ENCODE data around the gene NCR2. TPM values are rescaled to one million over a fixed set of nuclear protein-coding genes. Genes with fewer than 3 reads are reported as not detected.

NCR2 gene
- total RNA-seq, 1 donor from 2014 or later: not detected

DNA sequence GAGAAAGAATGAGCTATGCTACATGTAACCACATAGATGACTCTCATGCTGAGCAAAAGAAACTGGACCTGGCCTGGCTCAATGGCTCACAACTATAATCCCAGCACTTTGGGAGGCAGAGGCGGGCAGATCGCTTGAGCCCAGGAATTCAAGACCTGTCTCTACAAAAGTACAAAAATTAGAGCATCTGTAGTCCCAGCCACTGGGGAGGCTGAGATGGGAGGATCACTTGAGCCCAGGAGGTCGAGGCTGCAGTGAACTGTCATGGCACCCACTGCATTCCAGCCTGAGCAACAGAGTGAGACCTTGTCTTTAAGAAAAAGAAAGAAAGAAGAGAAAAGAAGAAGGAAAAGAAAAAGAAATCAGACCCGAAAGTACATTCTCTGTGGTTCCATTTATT lies 41.7 kb downstream of the NCR2 start:
- Histone ChIP-seq H3K27ac (ENCODE audit: low read depth, low read length) (no peak overlapping the region), H3K9ac (ENCODE audit: low read depth in 1 of 3, low read length in 3 of 3) (no peak overlapping the region), H3K9me3 (ENCODE audit: control insufficient read depth in 3 of 3, low read length in 3 of 3) (no peaks in the 10 kb centered on the region), H3K4me1 (ENCODE audit: control insufficient read depth in 3 of 3, insufficient read depth in 3 of 3, low read length in 3 of 3) (peaks cover 23 to 29% (median 28%) of the 10 kb centered on the region in 3 donors), H3K4me3 (ENCODE audit: low read length in 3 of 3) (no peak overlapping the region), H3K36me3 (ENCODE audit: control insufficient read depth in 3 of 3, insufficient read depth in 3 of 3, low read length in 3 of 3) (no peaks in the 10 kb centered on the region), H3K27me3 (ENCODE audit: control insufficient read depth in 3 of 3, insufficient read depth in 3 of 3, low read length in 3 of 3) (peaks cover 54 to 66% (median 58%) of the 10 kb centered on the region in 3 donors)

DNA sequence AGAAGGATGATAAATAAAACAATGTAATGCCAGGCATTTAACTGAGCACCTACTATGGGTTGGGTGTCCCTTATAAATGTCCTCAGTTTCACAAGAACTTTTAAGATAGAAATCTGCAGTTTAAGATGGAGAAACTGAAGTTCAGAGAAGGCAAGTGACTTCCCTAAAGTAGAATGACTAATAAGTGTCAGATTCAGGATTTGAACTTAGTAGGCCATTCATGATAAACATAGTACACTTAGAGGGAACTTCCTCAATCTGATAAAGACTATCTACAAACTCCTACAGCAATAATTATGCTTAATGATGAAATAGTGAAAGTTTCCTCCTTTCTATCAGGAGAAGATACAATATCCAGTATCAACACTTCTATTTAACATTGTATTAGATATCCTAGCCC lies 43.9 kb downstream of the NCR2 start:
- no peak overlapping the region for H3K4me3 ChIP-seq (ENCODE audit: low read length in 3 of 3)
- no peaks in the 10 kb centered on the region for H3K9me3 ChIP-seq (ENCODE audit: control insufficient read depth in 3 of 3, low read length in 3 of 3)
- no peak overlapping the region for H3K9ac ChIP-seq (ENCODE audit: low read depth in 1 of 3, low read length in 3 of 3)
- H3K36me3 ChIP-seq (ENCODE audit: control insufficient read depth in 3 of 3, insufficient read depth in 3 of 3, low read length in 3 of 3): no peaks in the 10 kb centered on the region
- H3K27ac ChIP-seq (ENCODE audit: low read depth, low read length): no peak overlapping the region
- peaks cover 38 to 48% (median 39%) of the 10 kb centered on the region in 3 donors for H3K27me3 ChIP-seq (ENCODE audit: control insufficient read depth in 3 of 3, insufficient read depth in 3 of 3, low read length in 3 of 3)
- peaks cover 9 to 11% (median 11%) of the 10 kb centered on the region in 3 donors for H3K4me1 ChIP-seq (ENCODE audit: control insufficient read depth in 3 of 3, insufficient read depth in 3 of 3, low read length in 3 of 3)

GRCh38 chr6:41386594-41386993 lies 51.2 kb downstream of the NCR2 start:
- Histone ChIP-seq H3K27me3 (ENCODE audit: control insufficient read depth in 3 of 3, insufficient read depth in 3 of 3, low read length in 3 of 3) (peaks cover 11 to 14% (median 11%) of the 10 kb centered on the region in 3 donors), H3K4me1 (ENCODE audit: control insufficient read depth in 3 of 3, insufficient read depth in 3 of 3, low read length in 3 of 3) (no peaks in the 10 kb centered on the region), H3K4me3 (ENCODE audit: low read length in 3 of 3) (no peak overlapping the region), H3K9ac (ENCODE audit: low read depth in 1 of 3, low read length in 3 of 3) (no peak overlapping the region), H3K27ac (ENCODE audit: low read depth, low read length) (no peak overlapping the region), H3K36me3 (ENCODE audit: control insufficient read depth in 3 of 3, insufficient read depth in 3 of 3, low read length in 3 of 3) (no peaks in the 10 kb centered on the region), H3K9me3 (ENCODE audit: control insufficient read depth in 3 of 3, low read length in 3 of 3) (no peaks in the 10 kb centered on the region)

DNA sequence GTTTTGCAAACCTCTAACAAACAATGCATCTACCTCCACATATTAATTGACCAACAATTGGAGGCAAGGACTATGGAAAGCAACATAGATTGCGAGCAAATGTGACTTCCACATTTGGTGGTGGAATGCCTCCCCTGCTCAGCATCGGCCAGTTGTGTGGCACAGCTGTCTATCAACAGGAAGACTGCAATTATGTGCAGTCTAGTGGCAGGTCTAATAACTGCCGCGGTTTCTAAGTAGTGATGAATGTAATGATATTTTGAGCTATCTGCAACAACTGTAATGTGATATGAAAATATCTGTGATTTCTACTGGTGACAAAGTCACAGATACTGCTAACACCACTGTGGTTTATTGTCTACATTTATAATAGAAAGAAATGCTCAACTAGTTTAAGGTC lies 56.8 kb downstream of the NCR2 start:
- peaks cover 3 to 6% (median 5%) of the 10 kb centered on the region in 3 donors for H3K27me3 ChIP-seq (ENCODE audit: control insufficient read depth in 3 of 3, insufficient read depth in 3 of 3, low read length in 3 of 3)
- H3K9me3 ChIP-seq (ENCODE audit: control insufficient read depth in 3 of 3, low read length in 3 of 3): peaks cover 0 to 2% (median 0%) of the 10 kb centered on the region in 3 donors
- no peak overlapping the region for H3K9ac ChIP-seq (ENCODE audit: low read depth in 1 of 3, low read length in 3 of 3)
- H3K4me1 ChIP-seq (ENCODE audit: control insufficient read depth in 3 of 3, insufficient read depth in 3 of 3, low read length in 3 of 3): no peaks in the 10 kb centered on the region
- H3K36me3 ChIP-seq (ENCODE audit: control insufficient read depth in 3 of 3, insufficient read depth in 3 of 3, low read length in 3 of 3): no peaks in the 10 kb centered on the region
- H3K27ac ChIP-seq (ENCODE audit: low read depth, low read length): no peak overlapping the region
- no peak overlapping the region for H3K4me3 ChIP-seq (ENCODE audit: low read length in 3 of 3)

- no peaks in the 10 kb centered on the region for H3K36me3 ChIP-seq (ENCODE audit: control insufficient read depth in 3 of 3, insufficient read depth in 3 of 3, low read length in 3 of 3)
- H3K4me1 ChIP-seq (ENCODE audit: control insufficient read depth in 3 of 3, insufficient read depth in 3 of 3, low read length in 3 of 3): no peaks in the 10 kb centered on the region
- H3K9ac ChIP-seq (ENCODE audit: low read depth in 1 of 3, low read length in 3 of 3): no peak overlapping the region
Measured at GRCh38 chr6:41396335-41396734, 60.9 kb downstream of the NCR2 start.

GRCh38 chr6:41399424-41399823 lies 64.0 kb downstream of the NCR2 start:
- H3K4me3 ChIP-seq (ENCODE audit: low read length in 3 of 3): no peak overlapping the region
- H3K4me1 ChIP-seq (ENCODE audit: control insufficient read depth in 3 of 3, insufficient read depth in 3 of 3, low read length in 3 of 3): no peaks in the 10 kb centered on the region
- peaks cover 0 to 2% (median 0%) of the 10 kb centered on the region in 3 donors for H3K9me3 ChIP-seq (ENCODE audit: control insufficient read depth in 3 of 3, low read length in 3 of 3)
- no peaks in the 10 kb centered on the region for H3K36me3 ChIP-seq (ENCODE audit: control insufficient read depth in 3 of 3, insufficient read depth in 3 of 3, low read length in 3 of 3)
- H3K9ac ChIP-seq (ENCODE audit: low read depth in 1 of 3, low read length in 3 of 3): no peak overlapping the region
- H3K27me3 ChIP-seq (ENCODE audit: control insufficient read depth in 3 of 3, insufficient read depth in 3 of 3, low read length in 3 of 3): peaks cover 6 to 16% (median 15%) of the 10 kb centered on the region in 3 donors
- no peak overlapping the region for H3K27ac ChIP-seq (ENCODE audit: low read depth, low read length)

More at GRCh38 chr6:41396335-41396734, 60.9 kb downstream of the NCR2 start:
- H3K27me3 ChIP-seq (ENCODE audit: control insufficient read depth in 3 of 3, insufficient read depth in 3 of 3, low read length in 3 of 3): peaks cover 6 to 12% (median 9%) of the 10 kb centered on the region in 3 donors
- H3K4me3 ChIP-seq (ENCODE audit: low read length in 3 of 3): no peak overlapping the region
- no peak overlapping the region for H3K27ac ChIP-seq (ENCODE audit: low read depth, low read length)
- H3K9me3 ChIP-seq (ENCODE audit: control insufficient read depth in 3 of 3, low read length in 3 of 3): peaks cover 0 to 2% (median 0%) of the 10 kb centered on the region in 3 donors

Small RNA genes lying within 50 kb of the gene (small RNA-seq; reads per million reads assigned to genes)
- not detected for gene RNU6-643P

Other genes starting within 250 kb of the NCR2 start
- gene TREML1, start 181.3 kb upstream of the NCR2 start, total RNA-seq: not detected
- gene TREM2, start 172.5 kb upstream of the NCR2 start, total RNA-seq: 0.52 TPM
- gene TREML2, start 134.5 kb upstream of the NCR2 start, total RNA-seq: under 0.01 TPM
- gene TREML4, start 107.3 kb upstream of the NCR2 start, total RNA-seq: not detected
- gene TREM1, start 48.9 kb upstream of the NCR2 start, total RNA-seq: under 0.01 TPM
- gene FOXP4, start 210.8 kb downstream of the NCR2 start, total RNA-seq: 1.6 TPM

All from skeletal muscle tissue (tissue), 5 donors.